Inflammatory macrophage (primary cell): Measurements from ENCODE around the gene SUN3.

Experiments used
- DNase-seq, 2 donors: peaks; one replicate each; pipeline ENCODE4 v3.0.0-alpha.2; 2020 to 2022

Gene SUN3

DNA sequence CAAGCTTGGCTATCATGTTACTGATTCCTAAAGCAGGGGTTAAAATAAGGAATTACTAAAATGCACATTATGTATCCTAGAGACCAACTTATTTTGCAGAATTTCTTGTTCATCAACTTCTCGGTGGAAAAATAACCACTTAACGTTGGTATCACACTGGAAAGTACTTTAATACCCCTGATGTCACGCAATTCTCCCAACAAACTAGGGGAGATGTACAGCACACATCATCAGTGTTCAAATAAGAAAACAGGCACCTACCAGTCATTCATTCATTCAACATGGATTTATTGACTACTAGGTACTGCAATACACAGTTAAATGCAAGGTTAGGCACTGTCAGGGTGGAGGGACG, 50.1 kb downstream of the SUN3 start:
- no peak for DNase-seq

DNA sequence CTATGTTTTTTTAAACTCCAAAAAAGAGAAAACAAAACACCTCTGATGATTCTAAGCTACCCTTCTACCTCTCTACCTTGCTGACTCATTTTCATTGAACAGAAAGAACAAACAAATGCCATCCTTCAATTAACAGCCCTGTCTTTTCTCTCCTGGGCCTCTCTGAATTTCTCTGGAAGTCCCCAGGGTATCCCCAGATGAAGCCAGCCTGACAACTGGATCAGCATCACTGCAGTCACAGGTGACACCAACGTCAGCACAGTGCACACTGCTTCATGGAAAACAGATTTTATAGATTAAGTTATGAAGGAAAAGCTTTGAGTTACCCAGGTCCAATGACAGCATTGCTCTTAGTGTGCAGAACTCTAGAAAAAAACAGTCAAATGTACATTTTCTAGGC, 55.2 kb downstream of the SUN3 start:
- no peak for DNase-seq

DNA sequence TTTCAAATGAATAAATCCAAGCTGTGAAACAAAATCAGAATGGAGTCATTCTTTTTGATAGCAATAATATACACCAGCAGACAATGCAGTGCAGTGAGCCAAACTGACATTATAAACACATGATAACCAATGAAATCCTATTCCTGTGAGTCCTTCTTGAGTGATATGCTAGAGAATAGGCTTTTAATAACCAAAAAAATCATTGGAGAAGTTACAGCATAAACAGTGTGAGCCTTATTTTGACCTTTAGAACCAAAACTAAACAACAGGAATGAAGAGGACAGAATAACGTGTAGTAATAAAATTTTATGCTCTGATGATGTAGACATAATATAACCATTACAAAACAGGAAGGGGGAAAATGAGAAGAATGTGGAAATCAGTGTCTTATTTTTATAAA, 58.1 kb downstream of the SUN3 start:
- peak; percentile 23 to 67 for DNase-seq

DNA sequence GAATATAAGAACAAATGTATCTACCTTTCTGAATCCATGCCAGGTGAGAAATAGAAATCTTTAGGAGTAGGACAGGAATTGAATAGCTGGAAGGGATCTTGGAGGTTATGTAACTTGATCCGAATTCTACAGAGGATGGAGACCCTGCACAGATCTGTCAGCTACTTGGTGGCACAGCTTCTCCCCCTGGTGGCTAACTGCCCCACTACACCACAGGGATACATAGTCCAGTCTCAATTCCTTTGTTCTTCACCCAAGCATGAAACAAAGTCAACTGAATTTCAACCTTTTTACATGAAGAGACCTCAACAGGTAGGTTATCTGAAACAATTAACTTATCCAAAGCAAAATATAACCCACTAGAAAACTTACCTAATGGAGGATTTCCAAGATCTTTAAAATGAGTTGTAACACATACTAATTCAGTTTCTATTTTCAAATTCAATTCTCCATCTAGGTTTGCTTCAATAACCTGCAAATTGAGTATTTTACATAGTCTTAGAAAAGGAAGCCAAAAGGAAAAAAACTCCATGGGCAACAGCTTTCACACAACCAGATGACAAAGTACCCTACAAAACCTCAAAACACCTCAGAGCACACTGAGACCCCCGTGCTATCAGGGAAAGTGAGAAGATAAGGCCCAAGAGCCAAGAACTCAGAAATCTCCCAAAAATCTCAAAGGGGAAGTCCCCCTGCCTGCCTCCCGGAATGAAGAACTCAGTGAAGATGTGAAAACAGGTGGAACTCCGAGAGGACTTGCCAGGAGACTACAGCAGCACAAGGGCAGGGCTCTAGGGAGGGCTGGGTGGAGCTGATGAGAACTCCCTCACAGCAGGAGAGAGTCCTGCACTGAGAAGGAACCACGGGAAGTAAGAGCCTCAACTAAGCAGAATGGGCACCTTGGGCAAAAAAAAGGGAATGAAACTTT, 59.8 kb downstream of the SUN3 start:
- DNase-seq = peak; percentile 48 to 63

DNA sequence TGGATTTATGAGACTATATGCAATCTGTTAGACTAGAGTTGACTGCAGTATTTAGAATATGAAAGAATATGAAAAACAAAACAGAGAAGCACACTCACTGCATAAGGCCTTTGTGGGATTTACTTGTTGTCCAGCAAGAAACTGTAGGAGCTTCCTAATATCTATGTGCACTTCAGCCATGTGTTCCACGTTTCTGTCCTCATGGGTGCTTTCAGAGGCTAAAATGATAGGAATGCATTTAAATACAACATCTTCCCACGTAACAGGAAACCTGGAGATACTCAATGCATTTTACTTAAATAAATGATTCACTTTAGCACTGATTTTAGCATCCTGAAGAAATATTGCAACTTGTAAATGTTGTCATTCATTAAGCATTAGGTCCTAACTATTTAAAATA, 61.2 kb downstream of the SUN3 start:
- DNase-seq = no peak

DNA sequence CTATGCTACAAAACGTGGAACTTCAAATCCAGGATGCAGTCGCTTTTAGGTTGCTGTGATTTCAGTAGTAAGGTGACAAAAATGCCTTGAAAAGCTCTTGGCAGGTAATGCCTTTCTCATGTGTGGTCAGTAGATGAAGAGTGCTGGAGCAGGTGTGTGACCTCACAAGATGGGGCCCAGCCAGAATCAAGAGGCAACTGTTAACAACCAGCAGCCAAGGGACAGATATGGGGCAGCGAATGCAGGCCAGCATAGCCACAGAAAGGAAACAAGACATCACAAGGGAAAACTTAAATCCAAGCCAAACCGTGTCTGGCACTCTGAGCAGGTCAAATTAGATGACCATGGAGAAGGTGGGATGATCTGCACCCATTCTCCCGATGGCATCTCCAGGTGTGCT, 61.8 kb downstream of the SUN3 start:
- no peak for DNase-seq

DNA sequence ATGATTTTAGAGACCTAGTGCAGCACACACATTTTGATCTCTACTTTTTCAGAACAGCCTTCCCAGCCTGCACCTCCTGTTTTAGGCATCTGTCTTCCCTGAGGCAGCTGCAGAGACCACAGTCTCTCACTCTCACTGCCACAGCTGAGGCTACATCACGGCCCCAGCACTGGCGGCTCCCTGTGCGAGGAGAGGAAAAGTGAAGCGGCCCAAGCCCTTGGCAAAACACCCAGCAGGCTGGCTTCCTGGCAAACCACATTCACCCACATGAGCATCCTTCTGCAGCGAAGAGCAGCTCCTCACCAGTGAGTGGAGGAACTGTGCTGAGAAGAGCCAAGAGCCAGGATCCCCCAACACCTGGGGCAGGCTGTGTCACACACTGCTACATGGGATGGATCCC, 63.5 kb downstream of the SUN3 start:
- no peak for DNase-seq

DNA sequence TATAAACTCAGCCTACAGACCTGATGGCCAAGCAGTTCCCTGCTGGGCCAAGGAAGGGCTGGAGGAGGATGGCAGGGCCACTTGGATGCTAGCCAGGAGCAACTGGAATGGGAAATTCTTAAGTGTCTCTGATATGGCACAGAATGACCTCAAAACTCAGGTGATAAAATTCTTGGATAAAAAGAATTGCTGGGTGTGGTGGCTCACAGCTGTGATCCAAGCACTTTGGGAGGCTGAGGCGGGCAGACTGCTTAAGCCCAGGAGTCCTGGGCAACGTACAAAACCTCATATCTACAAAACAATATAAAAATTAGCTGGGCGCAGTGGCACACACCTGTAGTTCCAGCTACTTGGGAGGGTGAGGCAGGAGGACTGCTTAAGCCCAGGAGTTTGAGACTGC, 66.6 kb downstream of the SUN3 start:
- DNase-seq = no peak

DNA sequence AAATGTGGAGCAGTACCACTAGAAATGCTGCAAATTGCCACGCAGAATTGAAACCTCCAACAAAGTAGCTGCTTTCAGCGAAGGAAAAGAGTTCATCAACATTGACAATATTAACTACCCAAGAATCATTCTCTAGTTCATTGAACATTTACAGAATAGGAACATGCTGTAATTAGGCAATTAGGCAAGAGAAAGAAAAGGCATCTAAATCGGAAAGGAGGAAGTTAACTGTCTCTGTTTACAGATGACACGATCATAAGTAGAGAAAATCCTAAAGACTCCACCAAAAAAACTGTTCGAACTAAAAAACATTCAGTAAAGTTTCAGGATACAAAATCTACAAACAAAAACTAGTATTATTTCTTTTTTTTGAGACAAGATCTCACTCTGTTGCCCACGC, 71.8 kb downstream of the SUN3 start:
- peak in 1 of 2 donors; percentile 63 for DNase-seq

DNA sequence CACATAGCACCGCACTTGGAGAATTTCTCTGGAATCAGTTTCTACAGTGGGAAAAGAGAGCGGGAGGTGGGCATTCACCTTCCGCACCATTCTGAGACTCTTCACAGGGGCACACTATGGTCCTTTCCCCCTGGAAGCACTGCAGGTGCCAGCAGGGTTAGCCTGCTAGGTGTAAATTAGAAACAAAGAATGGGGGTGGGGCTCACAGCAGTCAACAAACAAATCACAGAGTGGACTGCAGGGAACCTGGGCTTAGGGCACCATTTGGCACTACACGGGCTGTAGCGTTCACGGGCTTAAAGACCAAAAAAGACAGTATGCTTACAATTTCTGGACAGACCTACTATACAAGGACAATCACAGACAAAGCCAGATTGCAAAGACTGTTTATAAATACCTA, 72.7 kb downstream of the SUN3 start:
- DNase-seq = no peak

DNA sequence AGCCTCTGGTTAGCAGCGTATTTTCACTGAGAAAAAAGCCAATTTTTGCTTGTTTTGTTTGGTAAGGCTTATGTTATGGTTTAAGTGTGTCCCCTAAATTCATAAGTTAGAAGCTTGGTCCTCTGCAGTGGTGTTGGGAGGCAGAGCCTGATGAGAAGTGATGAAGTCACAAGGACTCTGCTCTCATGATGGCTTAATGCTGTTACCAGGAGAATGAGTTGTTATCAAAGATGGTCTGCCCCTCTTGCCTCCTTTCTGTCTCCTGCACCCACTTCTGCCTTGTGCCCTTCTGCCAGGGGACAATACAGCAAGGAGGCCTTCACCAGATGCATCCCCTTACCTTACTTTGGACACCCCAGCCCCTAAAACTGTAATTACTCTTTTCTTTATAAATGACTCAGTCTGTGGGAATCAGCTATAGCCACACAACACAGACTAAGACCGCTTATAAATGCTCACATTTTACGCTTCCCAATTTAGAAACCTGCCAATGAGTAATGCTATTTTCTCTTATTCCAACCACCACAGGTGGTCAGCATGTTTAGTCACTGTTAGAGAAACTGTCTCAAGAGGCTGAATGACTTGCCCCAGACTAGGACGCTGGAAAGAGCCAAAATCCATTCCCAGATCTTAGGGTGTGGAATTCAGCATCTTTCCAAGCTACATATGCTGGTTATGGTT, 74.5 kb downstream of the SUN3 start:
- DNase-seq = no peak

DNA sequence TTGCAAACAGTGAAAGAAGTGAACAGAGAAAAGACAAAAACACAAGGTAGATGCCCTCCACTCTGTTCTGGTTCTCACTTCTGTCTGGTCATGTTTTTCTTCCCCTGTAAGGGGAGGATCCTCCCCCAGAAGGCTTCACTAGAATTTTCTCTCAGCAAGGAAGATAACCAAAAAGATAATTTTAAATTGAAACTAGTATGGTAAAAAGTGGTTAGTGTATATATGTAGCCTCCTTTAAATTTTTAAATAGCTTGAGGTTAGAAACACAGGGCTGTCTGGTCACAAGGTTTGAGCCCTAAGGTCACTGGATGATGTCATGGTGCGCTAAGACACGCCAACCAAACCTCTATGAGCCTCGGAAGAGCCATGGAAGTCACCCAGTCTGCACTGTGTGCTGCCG, 75.1 kb downstream of the SUN3 start:
- no peak for DNase-seq

DNA sequence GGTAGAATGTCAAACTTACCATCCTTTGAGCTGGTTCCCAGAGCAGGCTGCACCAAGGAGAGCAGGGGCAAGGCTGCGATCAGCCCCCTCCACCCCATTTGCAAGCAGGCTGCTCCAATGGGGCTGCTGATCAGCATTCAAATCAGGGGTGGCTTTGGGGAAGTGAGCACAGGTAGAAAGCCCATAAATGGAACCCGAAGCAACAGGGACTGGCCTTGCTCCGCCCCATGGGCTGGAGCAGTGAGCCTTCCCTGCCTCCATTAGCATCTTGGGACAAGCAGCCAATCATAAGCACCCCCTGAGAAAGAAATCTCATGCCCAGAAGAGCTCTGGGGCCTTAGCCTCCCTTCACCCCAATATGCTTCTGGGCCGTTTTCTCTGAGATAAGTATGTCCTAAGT, 76.7 kb downstream of the SUN3 start:
- no peak for DNase-seq

DNA sequence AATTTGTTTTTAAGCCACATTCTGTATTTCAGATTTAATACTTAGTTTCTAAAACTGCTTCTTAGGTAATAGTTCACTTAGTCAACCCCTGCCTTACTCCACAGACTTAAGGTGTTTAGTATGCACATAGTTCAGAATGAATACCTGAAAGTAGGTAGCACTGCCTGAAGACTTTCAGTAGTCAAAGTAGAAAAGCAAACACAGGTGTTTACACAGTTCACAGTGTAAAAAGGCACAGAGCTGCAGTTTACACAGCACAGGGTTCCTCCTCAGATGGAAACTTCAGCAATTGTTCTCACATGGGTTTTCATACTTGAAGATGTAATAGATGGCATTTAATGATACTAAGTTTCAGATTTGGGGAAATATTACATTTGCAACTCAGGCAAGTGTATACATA, 77.5 kb downstream of the SUN3 start:
- DNase-seq = no peak

DNA sequence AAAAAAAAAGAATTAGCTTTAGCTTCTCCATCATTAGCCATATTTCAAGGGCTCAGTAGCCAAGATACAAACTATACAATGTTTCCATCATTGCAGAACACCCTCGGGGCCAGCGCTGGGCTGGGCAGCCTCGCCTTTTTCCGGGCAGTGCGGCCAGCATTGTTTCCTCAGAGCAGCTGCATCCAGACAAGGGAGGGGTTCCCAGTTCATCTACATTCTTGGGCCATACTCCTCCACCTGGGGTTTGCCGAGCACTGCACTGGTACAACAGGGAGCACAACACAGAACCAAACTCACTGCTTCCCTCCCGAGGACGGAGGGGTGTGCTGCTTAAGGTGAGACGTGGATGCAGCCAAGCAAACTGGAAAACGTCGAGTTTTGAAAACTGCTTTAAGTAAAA, 78.2 kb downstream of the SUN3 start:
- no peak for DNase-seq

DNA sequence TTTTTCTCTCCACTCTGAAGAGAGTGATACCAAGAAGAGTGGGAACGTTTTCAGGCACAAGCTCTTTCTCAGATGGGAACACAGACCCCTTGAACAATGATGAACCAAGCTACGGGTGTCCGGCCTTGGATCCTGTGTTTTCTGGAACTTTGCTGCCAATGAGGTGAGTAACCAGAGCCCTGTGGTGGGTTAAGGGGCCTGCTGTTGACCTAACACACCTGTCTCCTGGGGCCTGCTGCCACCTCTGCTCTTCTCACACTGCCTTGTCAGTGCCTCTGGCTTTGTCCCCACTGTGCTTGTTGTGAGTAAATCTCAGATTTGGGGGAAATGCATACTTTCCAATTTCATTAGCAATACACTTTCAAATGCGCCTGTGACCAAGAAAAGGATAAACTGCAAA, 79.2 kb downstream of the SUN3 start:
- DNase-seq = no peak

DNA sequence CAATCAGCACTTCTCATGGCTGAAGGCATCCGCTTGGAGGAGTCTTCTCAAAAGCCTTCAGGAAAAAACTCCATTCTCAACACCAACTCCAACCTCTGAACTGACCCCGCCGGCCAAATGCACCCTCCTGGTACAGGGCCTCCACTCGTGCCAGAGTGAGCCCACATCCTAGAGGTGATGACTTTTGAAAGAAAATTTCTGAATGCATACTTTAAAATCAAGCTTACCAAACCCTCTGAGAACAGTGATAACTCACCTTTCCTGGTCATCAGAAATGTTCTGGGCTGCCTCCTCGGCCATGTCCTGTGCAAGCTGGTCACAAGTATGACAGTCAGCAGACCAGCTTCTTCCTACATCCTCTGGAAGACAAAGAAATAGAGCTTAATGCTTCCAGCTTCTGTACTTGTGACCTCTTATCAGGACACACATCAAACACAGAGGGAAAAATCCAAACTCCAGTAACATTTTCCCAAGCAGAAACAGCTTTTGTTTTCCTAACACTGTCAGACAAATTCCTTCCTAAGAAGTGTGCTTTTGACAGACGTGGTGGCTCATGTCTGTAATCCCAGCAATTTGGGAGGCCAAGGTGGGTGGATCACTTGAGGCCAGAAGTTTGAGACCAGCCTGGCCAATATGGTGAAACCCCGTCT, 80.6 kb downstream of the SUN3 start, which contains the start of gene PKD1L1:
Gene PKD1L1 (minus strand): TSS at position 326 of the 650 bp plus-strand sequence. CDS start 26 bp downstream, at position 300.
- DNase-seq = peak in 1 of 2 donors; percentile 67

DNA sequence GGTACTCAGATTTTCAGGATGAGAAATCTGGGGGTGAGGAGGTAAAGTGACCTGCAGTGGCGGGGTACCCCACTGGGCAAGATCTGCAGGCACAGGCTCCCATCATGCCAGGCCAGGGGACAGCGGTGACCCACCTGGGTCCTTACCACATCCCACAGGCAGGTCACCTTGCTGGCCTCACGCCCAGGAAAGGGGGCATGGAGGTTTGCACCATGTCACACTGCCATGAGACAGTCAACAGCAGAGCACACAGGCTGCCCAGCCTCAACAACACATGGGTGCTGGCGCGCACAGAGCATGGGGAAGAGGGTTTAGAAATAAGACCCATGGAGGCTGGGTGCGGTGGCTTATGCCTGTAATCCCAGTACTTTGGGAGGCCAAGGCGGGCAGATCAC, 81.6 kb downstream of the SUN3 start:
- no peak for DNase-seq

DNA sequence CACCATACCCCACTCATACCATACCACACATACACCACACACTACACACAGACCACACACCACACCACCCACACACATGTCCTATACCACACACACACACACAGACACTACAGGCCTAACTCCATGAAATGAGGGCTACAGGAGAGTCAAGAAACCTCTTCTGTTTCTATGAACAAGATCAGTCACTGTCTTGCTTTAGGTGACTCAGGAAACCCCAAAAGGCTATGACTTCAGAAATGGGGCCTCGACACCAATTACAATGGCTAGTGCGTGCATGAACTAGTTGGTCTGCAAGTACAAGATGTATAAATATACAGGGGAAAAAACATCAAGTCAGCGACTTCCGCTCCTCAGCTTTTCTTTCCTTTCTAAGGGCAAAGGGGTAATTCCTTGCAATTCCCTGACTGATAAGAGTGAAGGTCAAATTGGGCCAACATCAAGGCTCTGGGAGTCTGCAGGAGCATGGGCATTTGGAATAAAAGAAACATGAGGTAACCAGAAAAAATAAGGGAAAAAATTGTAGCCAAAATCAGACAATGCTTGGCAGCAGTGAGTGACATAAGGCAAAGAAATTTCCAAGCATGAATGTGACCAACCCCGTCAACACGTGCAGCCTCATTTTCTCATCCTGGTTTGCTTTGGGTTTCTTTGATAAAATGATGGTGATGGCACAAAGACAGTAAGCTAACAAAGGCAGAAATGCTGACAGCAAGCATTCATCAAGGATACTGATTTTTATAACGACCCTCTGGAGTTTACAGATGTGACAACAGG, 82.1 kb downstream of the SUN3 start:
- DNase-seq = no peak

DNA sequence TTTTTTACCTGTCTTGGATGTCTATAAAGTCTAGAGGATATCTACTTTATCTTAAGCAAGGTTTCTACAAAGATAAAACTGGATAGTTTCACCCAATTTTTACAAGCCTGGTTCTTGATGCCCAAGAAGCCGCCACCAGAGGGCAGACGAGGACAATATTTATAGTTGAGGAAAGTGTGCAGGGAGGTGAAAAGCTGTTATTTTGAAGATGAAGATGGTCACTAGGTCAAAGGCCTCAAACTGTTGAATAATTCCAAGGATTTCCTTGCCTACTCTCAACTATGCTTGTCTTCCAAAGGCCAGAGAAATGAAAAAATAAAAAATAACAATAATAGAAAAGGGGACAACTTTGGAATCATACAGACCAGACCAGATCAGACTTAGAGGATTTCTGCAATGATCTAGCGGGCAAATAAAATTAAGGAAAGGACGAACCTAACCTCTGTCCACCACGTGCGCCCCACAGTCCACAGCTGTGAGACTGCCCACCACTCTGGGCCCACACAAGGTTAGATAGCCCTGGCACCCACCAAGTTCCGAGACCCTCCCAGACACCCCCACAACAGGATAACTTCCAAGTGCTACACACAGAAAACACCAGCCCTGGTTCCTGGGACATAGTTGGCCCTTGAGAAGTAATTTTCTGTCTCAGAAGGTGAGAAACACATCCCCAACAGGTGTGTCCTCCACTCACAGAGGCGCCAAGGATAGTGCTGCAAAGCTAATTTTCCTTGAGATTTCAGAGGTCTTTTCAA, 83.5 kb downstream of the SUN3 start:
- DNase-seq = peak; percentile 79 to 82

DNA sequence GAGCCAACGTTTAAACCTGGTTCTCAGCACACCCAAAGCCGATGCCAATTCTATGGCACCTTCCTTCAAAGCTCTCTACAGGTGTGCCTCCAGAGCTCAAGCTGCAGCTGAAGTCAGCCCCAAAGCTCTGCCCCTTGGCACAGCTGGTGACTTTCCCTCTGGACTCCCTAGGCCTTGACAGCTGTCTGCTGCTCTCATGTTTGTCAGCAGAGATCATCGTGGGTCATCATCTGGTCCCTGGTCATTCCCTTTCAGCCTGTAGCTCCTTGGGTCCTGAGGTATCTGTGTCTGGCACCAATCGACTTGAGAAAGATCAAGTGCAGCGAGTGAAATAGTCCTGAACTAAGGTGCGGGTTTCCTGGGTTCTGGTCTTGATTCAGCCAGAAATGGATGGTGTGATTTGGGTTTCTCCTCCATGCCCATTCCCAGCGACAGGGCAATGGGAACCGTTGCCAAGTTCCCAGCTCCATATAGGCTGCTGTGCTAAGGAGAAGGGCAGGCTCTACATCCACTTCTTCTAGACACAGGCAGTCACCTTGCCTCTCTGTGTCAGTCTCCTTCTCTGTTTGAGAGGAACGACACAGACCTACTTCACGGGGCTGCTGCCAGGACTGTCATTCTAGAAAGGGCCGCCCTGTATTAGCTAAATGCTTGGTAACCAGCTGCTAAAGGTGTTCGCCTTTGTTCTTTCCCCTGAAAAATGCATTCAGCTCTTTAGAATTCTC, 84.2 kb downstream of the SUN3 start:
- DNase-seq = no peak
